H1 (cell line): ENCODE measurements around the gene SVOPL. TPM values are rescaled to one million over a fixed set of nuclear protein-coding genes. Genes with fewer than 3 reads are reported as not detected.

ENCODE experiments used
- CTCF ChIA-PET: fragments of 300-600 bp; sonication (Branson Sonifier 250); formaldehyde crosslinking; loops from one replicate; lab custom pipeline; 2021; ENCODE audit not compliant: partially characterized antibody; lab: Charles Lee
- POLR2A ChIA-PET: fragments of 300-600 bp; sonication (Branson Sonifier 250); formaldehyde crosslinking; loops from one replicate; lab custom pipeline; 2021; ENCODE audit warnings: inconsistent platforms; ENCODE audit not compliant: partially characterized antibody; lab: Charles Lee
- DNase-seq, 2 experiments: peaks; one replicate each; pipeline versions ENCODE4 v3.0.0 to v3.0.0-alpha.2; 2010 to 2022; ENCODE audit warnings: low spot score in 2 of 2, low read depth in 1 of 2, mixed read lengths in 1 of 2
- FAIRE-seq: peaks from 2 replicates; lab custom pipeline; 2011; peaks lifted over from hg19 to GRCh38; lab: Jason Lieb, UNC
- H2AFZ ChIP-seq: 2 replicates; pipeline ENCODE4 v1.8.1; 2012; ENCODE audit warnings: low read length, inconsistent platforms
- H2AK5ac ChIP-seq: 2 replicates; pipeline ENCODE4 v1.6.1; 2013; ENCODE audit warnings: low read depth, low read length
- H2BK120ac ChIP-seq: replicated peaks from 2 replicates; pipeline ENCODE3; 2013; ENCODE audit warnings: low read depth, low read length, inconsistent platforms
- H2BK12ac ChIP-seq: 2 replicates; pipeline ENCODE4 v1.6.1; 2013; ENCODE audit warnings: low read depth, low read length
- H2BK15ac ChIP-seq: 2 replicates; pipeline ENCODE4 v1.6.1; 2013; ENCODE audit warnings: low read length
- H2BK20ac ChIP-seq: 2 replicates; pipeline ENCODE4 v1.6.1; 2013; ENCODE audit warnings: low read length
- H2BK5ac ChIP-seq: 2 replicates; pipeline ENCODE4 v1.6.1; 2013; ENCODE audit warnings: low read depth, low read length
- H3K14ac ChIP-seq: 2 replicates; pipeline ENCODE4 v1.6.1; 2013; ENCODE audit warnings: inconsistent platforms; ENCODE audit not compliant: insufficient read length
- H3K18ac ChIP-seq: 2 replicates; pipeline ENCODE4 v1.6.1; 2013; ENCODE audit warnings: low read length; ENCODE audit errors: extremely low read depth
- H3K23ac ChIP-seq: 2 replicates; pipeline ENCODE4 v1.6.1; 2013; ENCODE audit warnings: inconsistent platforms; ENCODE audit not compliant: insufficient read length
- H3K23me2 ChIP-seq: 2 replicates; pipeline ENCODE4 v1.6.1; 2013; ENCODE audit warnings: low read depth, low read length
- H3K27ac ChIP-seq: 2 replicates; pipeline ENCODE4 v1.6.1; 2011; ENCODE audit warnings: low read depth, low read length, inconsistent platforms
- H3K27me3 ChIP-seq, 4 experiments: replicated peaks in 1 of 4; 1 replicate in 1 of 4; 2 replicates in 3 of 4; pipeline versions ENCODE4 v1.6.1 to v1.8.1; 2011 to 2013; ENCODE audit warnings: low read length in 3 of 4, mild to moderate bottlenecking in 3 of 4, inconsistent platforms in 2 of 4, mixed read lengths in 2 of 4, moderate library complexity in 1 of 4; ENCODE audit not compliant: control insufficient read depth in 3 of 4, insufficient read depth in 3 of 4; ENCODE audit errors: extremely low read depth in 1 of 4
- H3K36me3 ChIP-seq, 4 experiments: 2 replicates each; pipeline versions ENCODE4 v1.6.1 to v1.8.1; 2011 to 2013; ENCODE audit warnings: mild to moderate bottlenecking in 4 of 4, low read length in 3 of 4, moderate library complexity in 2 of 4, control low read depth in 1 of 4, inconsistent platforms in 1 of 4; ENCODE audit not compliant: insufficient read depth in 4 of 4, control insufficient read depth in 2 of 4
- H3K4ac ChIP-seq: replicated peaks from 2 replicates; pipeline ENCODE3; 2013; ENCODE audit warnings: low read length, low read depth, mixed read lengths, inconsistent platforms; ENCODE audit not compliant: insufficient read length
- H3K4me1 ChIP-seq, 4 experiments: replicated peaks in 1 of 4; 1 replicate in 1 of 4; 2 replicates in 3 of 4; pipeline versions ENCODE4 v1.6.1 to v1.8.1; 2011 to 2013; ENCODE audit warnings: low read length in 3 of 4, inconsistent platforms in 2 of 4, mixed read lengths in 1 of 4; ENCODE audit not compliant: insufficient read depth in 4 of 4, control insufficient read depth in 3 of 4
- H3K4me2 ChIP-seq, 2 experiments: 2 replicates each; pipeline versions ENCODE4 v1.6.1 to v1.8.1; 2011 to 2013; ENCODE audit warnings: low read depth in 2 of 2, low read length in 2 of 2, control low read depth in 1 of 2, inconsistent platforms in 1 of 2, mild to moderate bottlenecking in 1 of 2; ENCODE audit not compliant: insufficient read depth in 1 of 2
- H3K4me3 ChIP-seq, 4 experiments: fragments of 200-600, 300-600 bp in 1 of 4; sonication (generic), shearing (Covaris generic), sonication (Bioruptor Twin) in 1 of 4; 2 replicates each; pipeline versions ENCODE4 v1.5.1 to v1.8.1; 2011 to 2016; ENCODE audit warnings: low read length in 4 of 4, low read depth in 3 of 4, control low read depth in 2 of 4, inconsistent platforms in 2 of 4, mild to moderate bottlenecking in 2 of 4, mixed read lengths in 1 of 4, moderate library complexity in 1 of 4; ENCODE audit not compliant: insufficient read depth in 2 of 4; ENCODE audit errors: extremely low read depth in 1 of 4
- H3K56ac ChIP-seq: replicated peaks from 2 replicates; pipeline ENCODE3; 2013; ENCODE audit warnings: low read depth, mild to moderate bottlenecking, mixed read lengths, low read length, inconsistent platforms; ENCODE audit not compliant: insufficient read length
- H3K79me1 ChIP-seq: 2 replicates; pipeline ENCODE4 v1.6.1; 2013; ENCODE audit warnings: low read depth, low read length, control low read depth
- H3K79me2 ChIP-seq, 2 experiments: 2 replicates each; pipeline versions ENCODE4 v1.6.1 to v1.8.1; 2012 to 2013; ENCODE audit warnings: low read length in 2 of 2, mild to moderate bottlenecking in 2 of 2, inconsistent platforms in 1 of 2; ENCODE audit not compliant: insufficient read depth in 2 of 2, control insufficient read depth in 1 of 2
- H3K9ac ChIP-seq, 4 experiments: replicated peaks in 1 of 4; 1 replicate in 1 of 4; 2 replicates in 3 of 4; pipeline versions ENCODE4 v1.6.1 to v1.8.1; 2011 to 2013; ENCODE audit warnings: low read depth in 3 of 4, low read length in 3 of 4, control low read depth in 2 of 4, mild to moderate bottlenecking in 2 of 4, moderate library complexity in 2 of 4, inconsistent platforms in 1 of 4; ENCODE audit errors: extremely low read depth in 1 of 4
- H3K9me3 ChIP-seq, 2 experiments: 2 replicates each; pipeline versions ENCODE4 v1.6.1 to v1.8.1; 2012 to 2013; ENCODE audit warnings: mild to moderate bottlenecking in 2 of 2, moderate library complexity in 2 of 2, control low read depth in 1 of 2, inconsistent platforms in 1 of 2, low read depth in 1 of 2, low read length in 1 of 2, mixed read lengths in 1 of 2; ENCODE audit not compliant: insufficient read depth in 2 of 2
- H4K20me1 ChIP-seq, 2 experiments: replicated peaks in 1 of 2; 2 replicates each; pipeline versions ENCODE3 to v1.8.1; 2011 to 2013; ENCODE audit warnings: inconsistent platforms in 2 of 2, low read length in 2 of 2, mild to moderate bottlenecking in 1 of 2; ENCODE audit not compliant: insufficient read depth in 2 of 2, control insufficient read depth in 1 of 2
- H4K5ac ChIP-seq: 2 replicates; pipeline ENCODE4 v1.6.1; 2013; ENCODE audit warnings: low read length, low read depth, mixed read lengths, inconsistent platforms; ENCODE audit not compliant: insufficient read length
- H4K8ac ChIP-seq: 2 replicates; pipeline ENCODE4 v1.8.0; 2013; ENCODE audit warnings: mild to moderate bottlenecking, moderate library complexity, low read length, inconsistent platforms; ENCODE audit not compliant: insufficient read depth; ENCODE audit errors: extremely low read depth
- H4K91ac ChIP-seq: replicated peaks from 2 replicates; pipeline ENCODE3; 2013; ENCODE audit warnings: low read length, mixed read lengths, inconsistent platforms; ENCODE audit not compliant: insufficient read length
- WGBS, 2 experiments: shearing (Covaris generic) in 1 of 2; methylation state at CpG; one replicate each; pipeline versions ENCODE4 v1.1.6 to v1.1.7; 2013 to 2015; ENCODE audit warnings: low lambda C conversion rate in 2 of 2, mixed read lengths in 2 of 2, inconsistent platforms in 1 of 2, low coverage in 1 of 2, missing lambda C conversion rate in 1 of 2; ENCODE audit not compliant: insufficient replicate concordance in 2 of 2, insufficient coverage in 1 of 2, insufficient read length in 1 of 2; ENCODE audit errors: extremely low coverage in 1 of 2, missing lambda C conversion rate in 1 of 2; 5-methylcytosine and 5-hydroxymethylcytosine counted together
- polyA plus RNA-seq, 7 experiments: library from polyadenylated mRNA; depleted of rRNA in 3 of 7; stranded (reverse) in 5 of 7; unstranded in 2 of 7; fragments of >200 nt in 5 of 7; fragments of 200-250 nt in 2 of 7; gene quantifications; 1 replicate in 5 of 7; 2 replicates in 1 of 7; 4 replicates in 1 of 7; pipeline versions ENCODE4 v1.2.1 to v1.2.3, GENCODE V29; 2011 to 2013; ENCODE audit warnings: missing spikeins in 2 of 7, mixed read lengths in 2 of 7
- total RNA-seq: library from RNA; stranded (reverse); fragmentation: NEBNext Ultra II Directional; extraction: Animal tissue kit (Norgen Biotek cat#: 25700); gene quantifications from 2 replicates; pipeline ENCODE4 v1.2.1, GENCODE V29; 2021

SVOPL gene
- total and polyA plus RNA-seq, 2 of the 8 experiments (the other 6 are each of a cell fraction or from before 2014, with no cell fraction given) = 1.1 to 1.4 TPM

DNA sequence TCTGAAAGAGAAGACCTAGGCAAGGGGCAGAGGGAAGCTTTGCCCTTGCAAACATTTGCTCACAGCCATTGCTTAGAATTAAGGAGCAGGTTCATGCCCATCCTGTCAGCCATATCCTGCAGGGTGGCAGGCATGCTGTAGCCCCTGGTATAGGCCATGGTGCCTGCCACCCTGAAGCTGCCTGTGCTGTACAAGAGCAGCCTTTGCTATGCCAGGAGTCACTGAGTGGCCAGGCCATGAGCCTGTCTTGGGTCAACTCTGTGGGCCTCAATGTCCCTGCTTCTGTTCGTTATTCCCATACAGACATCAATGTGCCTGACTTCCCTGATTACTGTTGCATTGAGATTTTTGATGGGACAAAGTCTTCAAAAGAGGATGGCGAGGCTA is 368 bp upstream of the SVOPL start:
- H2BK120ac ChIP-seq = no peak overlapping the region
- H4K91ac ChIP-seq = no peak overlapping the region
- H3K27ac ChIP-seq = no peak overlapping the region
- H3K9me3 ChIP-seq = no peaks in the 10 kb centered on the region
- H3K79me1 ChIP-seq = no peaks in the 10 kb centered on the region
- no peak overlapping the region for H2BK12ac ChIP-seq
- H2BK15ac ChIP-seq = no peak overlapping the region
- no peak overlapping the region for H3K4me3 ChIP-seq
- no peak overlapping the region for H3K18ac ChIP-seq
- H2AFZ ChIP-seq = no peak overlapping the region
- no peak overlapping the region for H3K56ac ChIP-seq
- no peak overlapping the region for H2AK5ac ChIP-seq
- H3K27me3 ChIP-seq = no peaks in the 10 kb centered on the region
- H3K4ac ChIP-seq = no peak overlapping the region
- FAIRE-seq (no peak), DNase-seq (no peak)
- POLR2A ChIA-PET = interaction anchor here (0.7 kb wide), 1 partner anchor 78 kb away, joined by 3 read pairs; no protein-coding TSS in a partner anchor
- 89% methylated on average over 2 of the region's 2 CpGs; no CpG with 5 or more reads in 1 of the 2 experiments for WGBS, 2 experiments
- H3K36me3 ChIP-seq = no peaks in the 10 kb centered on the region
- H3K23me2 ChIP-seq = no peaks in the 10 kb centered on the region
- H2BK20ac ChIP-seq = no peak overlapping the region
- H4K5ac ChIP-seq = no peak overlapping the region
- H3K4me2 ChIP-seq = no peak overlapping the region
- no peaks in the 10 kb centered on the region for H3K79me2 ChIP-seq
- no peak overlapping the region for H3K14ac ChIP-seq
- H4K20me1 ChIP-seq = no peaks in the 10 kb centered on the region
- H3K9ac ChIP-seq = no peak overlapping the region
- H2BK5ac ChIP-seq = no peak overlapping the region
- no peak overlapping the region for H3K23ac ChIP-seq
- 0 out of 7 replicates have a peak, but pooled peaks cover 0 to 3% (median 0%) of the 10 kb centered on the region in 4 experiments for H3K4me1 ChIP-seq
- H4K8ac ChIP-seq = no peak overlapping the region
- CTCF ChIA-PET = interaction anchor here (0.6 kb wide), 1 partner anchor 1054 kb away, joined by 3 read pairs; no protein-coding TSS in a partner anchor
